ENCODE data around the gene SHISA9. TPM values are rescaled to one million over a fixed set of nuclear protein-coding genes. Genes with fewer than 3 reads are reported as not detected.

Gene SHISA9
- total and polyA plus RNA-seq, 3 donors from 2014 or later = 0.46 to 1.0 (median 0.68) TPM

DNA sequence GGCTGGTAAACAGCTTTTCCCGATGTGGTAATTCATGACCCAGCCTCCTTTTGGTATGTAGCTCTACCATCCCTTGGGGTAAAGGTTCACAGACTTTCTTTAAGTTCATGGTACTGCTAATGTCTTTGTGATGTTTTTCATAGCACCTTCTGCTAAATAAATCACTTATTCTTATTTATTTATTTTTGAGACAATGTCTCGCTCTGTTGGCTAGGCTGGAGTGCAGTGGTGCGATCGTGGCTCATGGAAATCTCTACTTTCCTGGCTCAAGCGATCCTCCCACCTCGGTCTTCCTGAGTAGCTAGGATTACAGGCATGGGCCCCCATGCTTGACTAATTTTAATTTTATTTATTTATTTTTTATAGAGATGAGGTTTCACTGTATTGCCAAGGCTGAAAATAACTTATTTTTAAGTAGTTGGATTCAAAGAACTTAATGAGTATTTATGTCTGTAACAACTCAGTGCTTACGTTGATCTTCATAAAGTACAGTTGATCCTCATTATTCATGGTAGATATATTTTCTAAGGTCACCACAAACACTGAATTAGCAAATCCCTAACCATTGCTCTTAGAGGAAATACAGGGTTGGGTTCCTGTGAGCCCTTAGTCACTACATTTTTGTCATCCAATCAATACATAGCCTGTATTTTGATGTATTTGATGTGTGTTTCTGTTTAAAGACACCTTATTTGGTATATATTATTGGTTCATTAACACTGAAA is 97.1 kb downstream of the SHISA9 start:
- Histone ChIP-seq H3K4me3 (no peak overlapping the region), H3K27me3 (no peaks in the 10 kb centered on the region), H3K9me3 (no peaks in the 10 kb centered on the region), H3K27ac (no peak overlapping the region), H3K4me1 (no peaks in the 10 kb centered on the region), H3K36me3 (ENCODE audit: low read depth, missing control alignments) (no peaks in the 10 kb centered on the region)
- no peak for TF ChIP-seq POLR2A (IDR thresholded peaks at IDR 0.05)
- TF ChIP-seq, protein P1, sequence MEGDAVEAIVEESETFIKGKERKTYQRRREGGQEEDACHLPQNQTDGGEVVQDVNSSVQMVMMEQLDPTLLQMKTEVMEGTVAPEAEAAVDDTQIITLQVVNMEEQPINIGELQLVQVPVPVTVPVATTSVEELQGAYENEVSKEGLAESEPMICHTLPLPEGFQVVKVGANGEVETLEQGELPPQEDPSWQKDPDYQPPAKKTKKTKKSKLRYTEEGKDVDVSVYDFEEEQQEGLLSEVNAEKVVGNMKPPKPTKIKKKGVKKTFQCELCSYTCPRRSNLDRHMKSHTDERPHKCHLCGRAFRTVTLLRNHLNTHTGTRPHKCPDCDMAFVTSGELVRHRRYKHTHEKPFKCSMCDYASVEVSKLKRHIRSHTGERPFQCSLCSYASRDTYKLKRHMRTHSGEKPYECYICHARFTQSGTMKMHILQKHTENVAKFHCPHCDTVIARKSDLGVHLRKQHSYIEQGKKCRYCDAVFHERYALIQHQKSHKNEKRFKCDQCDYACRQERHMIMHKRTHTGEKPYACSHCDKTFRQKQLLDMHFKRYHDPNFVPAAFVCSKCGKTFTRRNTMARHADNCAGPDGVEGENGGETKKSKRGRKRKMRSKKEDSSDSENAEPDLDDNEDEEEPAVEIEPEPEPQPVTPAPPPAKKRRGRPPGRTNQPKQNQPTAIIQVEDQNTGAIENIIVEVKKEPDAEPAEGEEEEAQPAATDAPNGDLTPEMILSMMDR (IDR thresholded peaks at IDR 0.05) = no peak
- no peak for DNase-seq
- intact Hi-C loops (cut with DNase I; ENCODE audit: low total_unique reads) = no loop called here
- 90 to 92% methylated on average over 7 of the region's 7 CpGs for WGBS, 2 donors

GRCh38 chr16:12999368-12999767 is 98.0 kb downstream of the SHISA9 start:
- TF ChIP-seq POLR2A (IDR thresholded peaks at IDR 0.05) = no peak
- TF ChIP-seq, protein P1 (IDR thresholded peaks at IDR 0.05) = no peak
- no peaks in the 10 kb centered on the region for H3K36me3 ChIP-seq (ENCODE audit: low read depth, missing control alignments)
- H3K9me3 ChIP-seq = no peaks in the 10 kb centered on the region
- no peaks in the 10 kb centered on the region for H3K4me1 ChIP-seq
- 81 to 85% methylated on average over 3 of the region's 3 CpGs for WGBS, 2 donors
- no peak overlapping the region for H3K27ac ChIP-seq
- no peak overlapping the region for H3K4me3 ChIP-seq
- no peak for DNase-seq
- intact Hi-C loops (cut with DNase I; ENCODE audit: low total_unique reads) = no loop called here
- H3K27me3 ChIP-seq = no peaks in the 10 kb centered on the region

- no peak overlapping the region for H3K4me3 ChIP-seq
- no peaks in the 10 kb centered on the region for H3K4me1 ChIP-seq
- intact Hi-C loops (cut with DNase I; ENCODE audit: low total_unique reads) = no loop called here
- H3K27ac ChIP-seq = no peak overlapping the region
- WGBS, 2 donors = 88 to 94% methylated on average over 12 of the region's 12 CpGs
- TF ChIP-seq, protein P1 (IDR thresholded peaks at IDR 0.05) = no peak
- TF ChIP-seq POLR2A (IDR thresholded peaks at IDR 0.05) = no peak
- DNase-seq = no peak
- H3K9me3 ChIP-seq = no peaks in the 10 kb centered on the region
- H3K36me3 ChIP-seq (ENCODE audit: low read depth, missing control alignments) = no peaks in the 10 kb centered on the region
- H3K27me3 ChIP-seq = no peaks in the 10 kb centered on the region
Measured at GRCh38 chr16:13005721-13006247, 104.4 kb downstream of the SHISA9 start.

DNA sequence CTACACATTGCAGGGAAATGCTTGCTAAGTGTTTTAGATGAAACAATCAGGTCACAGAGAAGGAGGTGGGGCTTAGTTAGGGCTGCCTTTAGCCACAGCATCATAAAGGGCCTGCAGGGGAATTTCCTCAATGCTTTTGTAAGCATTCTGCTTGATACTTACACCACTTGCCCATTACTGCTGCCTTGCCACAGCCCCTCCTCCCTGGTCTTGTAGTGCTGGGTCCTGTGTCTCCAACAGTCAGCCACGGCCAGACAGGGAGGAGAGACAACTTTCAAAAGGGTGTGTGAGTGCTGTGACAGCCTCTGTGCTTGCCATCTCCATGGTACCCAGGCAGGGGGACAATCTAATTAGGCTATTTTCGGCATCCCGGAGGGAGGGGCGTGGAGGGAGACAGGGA is 111.2 kb downstream of the SHISA9 start:
- 50 to 71% methylated on average over 1 to 4 of the region's 4 CpGs for WGBS, 2 donors
- intact Hi-C loops (cut with DNase I; ENCODE audit: low total_unique reads) = no loop called here

More for the DNA sequence above, 111.2 kb downstream of the SHISA9 start:
- no peak overlapping the region for H3K27ac ChIP-seq
- no peaks in the 10 kb centered on the region for H3K4me1 ChIP-seq
- DNase-seq = no peak
- no peaks in the 10 kb centered on the region for H3K27me3 ChIP-seq
- H3K36me3 ChIP-seq (ENCODE audit: low read depth, missing control alignments) = no peaks in the 10 kb centered on the region
- H3K9me3 ChIP-seq = no peaks in the 10 kb centered on the region
- H3K4me3 ChIP-seq = no peak overlapping the region
- TF ChIP-seq, protein P1 (IDR thresholded peaks at IDR 0.05) = no peak
- no peak for TF ChIP-seq POLR2A (IDR thresholded peaks at IDR 0.05)
